ENCODE data around the gene NFAT5. TPM values are rescaled to one million over a fixed set of nuclear protein-coding genes. Genes with fewer than 3 reads are reported as not detected.

The NFAT5 gene
- total RNA-seq, 1 experiment from 2014 or later = 38.2 TPM

DNA sequence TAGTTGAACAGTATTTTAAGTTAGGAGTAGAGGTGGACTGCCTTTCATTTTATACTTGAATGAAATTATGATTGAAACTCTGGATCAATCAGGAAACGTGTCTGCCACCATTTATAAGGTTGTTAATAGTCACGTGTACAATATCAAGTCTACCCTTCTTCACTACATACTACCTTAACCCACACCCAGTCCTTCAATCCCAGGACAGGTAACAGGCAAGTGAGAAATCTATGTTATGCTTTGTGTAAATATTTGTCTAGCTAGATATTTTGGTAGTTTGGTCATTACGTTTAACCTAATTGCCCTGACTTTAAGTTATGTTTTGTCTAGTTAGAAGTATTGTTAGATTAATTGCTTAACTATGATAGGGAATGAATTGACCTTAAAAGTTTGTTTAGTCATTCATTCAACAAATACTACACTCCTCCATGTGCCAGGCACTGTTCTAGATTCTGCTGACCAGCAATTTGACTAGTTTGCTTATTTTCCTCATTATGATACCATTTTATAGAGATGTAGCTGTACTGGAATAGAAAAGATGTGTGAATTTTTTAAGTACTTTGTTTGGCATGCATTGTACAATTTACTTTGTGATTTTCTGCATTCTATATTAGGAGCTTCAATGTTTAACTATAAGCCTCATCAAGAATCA lies 88.6 kb downstream of the NFAT5 start:
- Histone ChIP-seq H3K9me3 (ENCODE audit: insufficient read depth, low read depth) (no peaks in the 10 kb centered on the region), H3K79me2 (ENCODE audit: low read depth) (peaks cover 6% of the 10 kb centered on the region), H3K36me3 (ENCODE audit: low read depth) (peaks cover 57% of the 10 kb centered on the region), H3K27ac (no peak overlapping the region), H3K4me1 (replicated peaks; ENCODE audit: insufficient read depth) (no peaks in the 10 kb centered on the region), H3F3A (ENCODE audit: insufficient read depth, low read depth) (peaks cover 53% of the 10 kb centered on the region), H2AFZ (no peak overlapping the region), H3K4me3 (no peak overlapping the region), H3K9me2 (ENCODE audit: insufficient read depth) (no peaks in the 10 kb centered on the region), H3K4me2 (no peak overlapping the region), H4K20me1 (ENCODE audit: insufficient read depth) (peaks cover 30% of the 10 kb centered on the region), H3K27me3 (ENCODE audit: insufficient read depth, low read depth) (no peaks in the 10 kb centered on the region)
- intact Hi-C loops (cut with micrococcal nuclease; ENCODE audit: unreplicated experiment) = no loop called here
- CTCF ChIA-PET = interaction anchor here (0.6 kb wide), 1 partner anchor 237 kb away, joined by 5 read pairs; no protein-coding TSS in a partner anchor
- no peak for TF ChIP-seq EZH2 (IDR thresholded peaks at IDR 0.05; ENCODE audit: low read depth)
- TF ChIP-seq, protein P1, sequence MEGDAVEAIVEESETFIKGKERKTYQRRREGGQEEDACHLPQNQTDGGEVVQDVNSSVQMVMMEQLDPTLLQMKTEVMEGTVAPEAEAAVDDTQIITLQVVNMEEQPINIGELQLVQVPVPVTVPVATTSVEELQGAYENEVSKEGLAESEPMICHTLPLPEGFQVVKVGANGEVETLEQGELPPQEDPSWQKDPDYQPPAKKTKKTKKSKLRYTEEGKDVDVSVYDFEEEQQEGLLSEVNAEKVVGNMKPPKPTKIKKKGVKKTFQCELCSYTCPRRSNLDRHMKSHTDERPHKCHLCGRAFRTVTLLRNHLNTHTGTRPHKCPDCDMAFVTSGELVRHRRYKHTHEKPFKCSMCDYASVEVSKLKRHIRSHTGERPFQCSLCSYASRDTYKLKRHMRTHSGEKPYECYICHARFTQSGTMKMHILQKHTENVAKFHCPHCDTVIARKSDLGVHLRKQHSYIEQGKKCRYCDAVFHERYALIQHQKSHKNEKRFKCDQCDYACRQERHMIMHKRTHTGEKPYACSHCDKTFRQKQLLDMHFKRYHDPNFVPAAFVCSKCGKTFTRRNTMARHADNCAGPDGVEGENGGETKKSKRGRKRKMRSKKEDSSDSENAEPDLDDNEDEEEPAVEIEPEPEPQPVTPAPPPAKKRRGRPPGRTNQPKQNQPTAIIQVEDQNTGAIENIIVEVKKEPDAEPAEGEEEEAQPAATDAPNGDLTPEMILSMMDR (conservative IDR thresholded peaks at IDR 0.05) = no peak
- POLR2A ChIA-PET (ENCODE audit: unreplicated experiment) = no interaction called here
- no peak for DNase-seq
- no TSS peak for BruUV-seq (replicated peaks)

DNA sequence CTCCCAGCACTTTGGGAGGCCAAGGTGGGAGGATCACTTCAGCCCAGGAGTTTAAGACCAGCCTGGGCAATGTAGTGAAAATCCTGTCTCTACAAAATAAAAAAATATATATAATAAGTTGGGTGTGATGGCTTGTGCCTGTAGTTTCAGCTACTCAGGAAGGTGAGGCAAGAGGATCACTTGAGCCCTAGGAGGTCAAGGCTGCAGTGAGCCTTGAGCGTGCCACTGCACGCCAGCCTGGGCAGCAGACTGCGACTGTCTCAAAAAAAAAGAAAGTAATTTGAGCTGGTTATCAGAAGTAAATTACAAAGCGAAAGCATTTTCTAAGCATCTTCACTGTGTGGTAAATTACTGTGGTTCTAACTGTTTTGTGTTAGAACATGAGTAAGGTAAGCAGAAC lies 94.4 kb downstream of the NFAT5 start:
- peaks cover 5% of the 10 kb centered on the region for H4K20me1 ChIP-seq (ENCODE audit: insufficient read depth)
- H3K27ac ChIP-seq = no peak overlapping the region
- no peaks in the 10 kb centered on the region for H3K27me3 ChIP-seq (ENCODE audit: insufficient read depth, low read depth)
- POLR2A ChIA-PET (ENCODE audit: unreplicated experiment) = interaction anchor here (0.6 kb wide), 1 partner anchor 12 kb away, joined by 5 read pairs; no protein-coding TSS in a partner anchor
- H3K4me1 ChIP-seq (replicated peaks; ENCODE audit: insufficient read depth) = no peaks in the 10 kb centered on the region
- H3K79me2 ChIP-seq (ENCODE audit: low read depth) = peaks cover 5% of the 10 kb centered on the region; the same call in 1 of the 2 replicates
- no peak overlapping the region for H3K4me2 ChIP-seq
- no TSS peak for BruUV-seq (replicated peaks)
- TF ChIP-seq, protein P1 (conservative IDR thresholded peaks at IDR 0.05) = no peak
- no peak for TF ChIP-seq EZH2 (IDR thresholded peaks at IDR 0.05; ENCODE audit: low read depth)
- intact Hi-C loops (cut with micrococcal nuclease; ENCODE audit: unreplicated experiment) = no loop called here
- peaks cover 29% of the 10 kb centered on the region for H3K36me3 ChIP-seq (ENCODE audit: low read depth)
- H2AFZ ChIP-seq = no peak overlapping the region
- H3K9me2 ChIP-seq (ENCODE audit: insufficient read depth) = no peaks in the 10 kb centered on the region
- H3F3A ChIP-seq (ENCODE audit: insufficient read depth, low read depth) = peaks cover 36% of the 10 kb centered on the region
- no peaks in the 10 kb centered on the region for H3K9me3 ChIP-seq (ENCODE audit: insufficient read depth, low read depth)
- DNase-seq = no peak
- no peak overlapping the region for H3K4me3 ChIP-seq
- CTCF ChIA-PET = no interaction called here

GRCh38 chr16:69662901-69663300 lies 97.1 kb downstream of the NFAT5 start:
- peaks cover 12% of the 10 kb centered on the region; the same call in 1 of the 2 replicates for H3K36me3 ChIP-seq (ENCODE audit: low read depth)
- H2AFZ ChIP-seq = no peak overlapping the region
- no peak overlapping the region for H3K4me3 ChIP-seq
- H3K4me1 ChIP-seq (replicated peaks; ENCODE audit: insufficient read depth) = no peaks in the 10 kb centered on the region
- POLR2A ChIA-PET (ENCODE audit: unreplicated experiment) = no interaction called here
- TF ChIP-seq, protein P1 (conservative IDR thresholded peaks at IDR 0.05) = no peak
- TF ChIP-seq EZH2 (IDR thresholded peaks at IDR 0.05; ENCODE audit: low read depth) = no peak
- peaks cover 26% of the 10 kb centered on the region for H3F3A ChIP-seq (ENCODE audit: insufficient read depth, low read depth)
- no peak for DNase-seq
- no peaks in the 10 kb centered on the region for H3K9me3 ChIP-seq (ENCODE audit: insufficient read depth, low read depth)
- peaks cover 5% of the 10 kb centered on the region for H4K20me1 ChIP-seq (ENCODE audit: insufficient read depth)
- H3K79me2 ChIP-seq (ENCODE audit: low read depth) = peaks cover 5% of the 10 kb centered on the region; the same call in 1 of the 2 replicates
- no TSS peak for BruUV-seq (replicated peaks)
- no peak overlapping the region for H3K4me2 ChIP-seq
- H3K27ac ChIP-seq = no peak overlapping the region
- H3K27me3 ChIP-seq (ENCODE audit: insufficient read depth, low read depth) = no peaks in the 10 kb centered on the region
- H3K9me2 ChIP-seq (ENCODE audit: insufficient read depth) = no peaks in the 10 kb centered on the region
- CTCF ChIA-PET = interaction anchor here (0.6 kb wide), 1 partner anchor 265 kb away, joined by 3 read pairs; no protein-coding TSS in a partner anchor
- intact Hi-C loops (cut with micrococcal nuclease; ENCODE audit: unreplicated experiment) = no loop called here

All from PC-9 (cell line).